ES-I3 (cell line): ENCODE results near the gene KDM2B.

Experiments used
- H3K36me3 ChIP-seq: 2 replicates; pipeline ENCODE4 v1.6.1; 2013; ENCODE audit warnings: mild to moderate bottlenecking, low read length, control low read depth, moderate library complexity; ENCODE audit not compliant: insufficient read depth
- H3K4me1 ChIP-seq: 2 replicates; pipeline ENCODE4 v1.6.1; 2013; ENCODE audit warnings: mild to moderate bottlenecking, control low read depth, low read length; ENCODE audit not compliant: insufficient read depth
- H3K9ac ChIP-seq: 2 replicates; pipeline ENCODE4 v1.6.1; 2013; ENCODE audit warnings: low read depth, mild to moderate bottlenecking, low read length, moderate library complexity
- H3K9me3 ChIP-seq: 2 replicates; pipeline ENCODE4 v1.6.1; 2013; ENCODE audit warnings: mild to moderate bottlenecking, low read length, moderate library complexity; ENCODE audit not compliant: control insufficient read depth, insufficient read depth

The KDM2B gene

DNA sequence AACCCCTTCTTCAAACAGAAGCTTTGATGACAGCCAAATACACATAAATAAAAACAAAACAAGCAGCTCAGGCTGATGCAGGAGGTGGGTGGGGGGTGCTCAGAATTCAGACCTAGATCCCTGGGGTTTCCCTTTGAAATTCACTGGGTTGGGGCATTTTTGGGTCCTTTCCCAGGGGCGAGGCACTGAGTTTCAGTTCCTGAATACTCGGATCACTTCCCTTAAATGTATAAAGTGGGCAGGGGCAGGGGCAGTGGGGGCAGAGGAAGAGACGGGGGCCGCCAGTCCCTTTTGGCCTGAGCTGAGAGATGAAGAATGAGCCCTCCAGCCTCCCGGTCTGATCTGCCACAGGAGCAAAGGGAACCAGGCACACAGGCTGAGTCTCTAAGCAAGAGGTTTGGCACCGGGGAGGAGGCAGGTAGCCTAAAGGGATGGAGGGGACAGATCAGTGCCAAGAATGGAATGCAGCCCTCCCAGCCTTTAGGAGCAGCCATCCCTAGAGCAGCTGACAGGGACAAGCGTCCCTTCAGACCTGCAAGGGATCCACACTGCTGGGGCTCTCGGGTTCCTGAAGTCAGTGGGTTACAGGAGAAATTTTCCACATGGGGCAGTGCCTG is 20.3 kb downstream of the KDM2B start:
- Histone ChIP-seq H3K4me1 (peaks cover 5% of the 10 kb centered on the region; the same call in 1 of the 2 replicates), H3K36me3 (peaks cover 10% of the 10 kb centered on the region), H3K9me3 (no peaks in the 10 kb centered on the region), H3K9ac (no peak overlapping the region)

GRCh38 chr12:121558956-121559355 is 21.9 kb downstream of the KDM2B start:
- peaks cover 5% of the 10 kb centered on the region; the same call in 1 of the 2 replicates for H3K4me1 ChIP-seq
- H3K36me3 ChIP-seq, result peaks cover 10% of the 10 kb centered on the region
- H3K9ac ChIP-seq, result no peak overlapping the region

GRCh38 chr12:121550974-121551634 is 29.7 kb downstream of the KDM2B start:
- Histone ChIP-seq H3K4me1 (no peaks in the 10 kb centered on the region), H3K36me3 (peaks cover 13% of the 10 kb centered on the region), H3K9me3 (no peaks in the 10 kb centered on the region), H3K9ac (no peak overlapping the region)

More at GRCh38 chr12:121558956-121559355, 21.9 kb downstream of the KDM2B start:
- no peaks in the 10 kb centered on the region for H3K9me3 ChIP-seq

DNA sequence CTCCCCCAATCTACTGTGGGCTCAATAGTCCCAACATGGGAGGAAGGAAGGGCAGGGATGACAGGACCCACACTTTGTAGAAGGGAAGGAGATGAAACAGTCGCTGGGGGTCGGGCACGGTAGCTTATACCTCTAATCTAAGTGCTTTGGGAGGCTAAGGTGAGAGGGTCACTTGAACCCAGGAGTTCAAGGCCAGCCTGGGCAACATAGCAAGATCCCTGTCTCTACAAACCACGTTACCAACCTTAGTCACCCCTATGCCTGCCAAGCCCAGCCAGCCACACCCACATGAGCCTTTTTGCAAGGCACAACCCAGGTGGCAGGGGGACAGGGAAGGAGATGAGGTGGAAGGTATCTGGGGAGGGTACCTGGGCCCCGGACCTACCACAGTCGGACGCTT is 31.7 kb downstream of the KDM2B start:
- H3K9me3 ChIP-seq, result no peaks in the 10 kb centered on the region
- H3K36me3 ChIP-seq, result peaks cover 17% of the 10 kb centered on the region
- H3K9ac ChIP-seq, result no peak overlapping the region
- H3K4me1 ChIP-seq, result no peaks in the 10 kb centered on the region

- Histone ChIP-seq H3K9me3 (no peaks in the 10 kb centered on the region), H3K9ac (no peak overlapping the region), H3K4me1 (no peaks in the 10 kb centered on the region), H3K36me3 (peaks cover 11% of the 10 kb centered on the region)
Measured at GRCh38 chr12:121545480-121545879, 35.3 kb downstream of the KDM2B start.

- H3K36me3 ChIP-seq, result peaks cover 7% of the 10 kb centered on the region
- no peaks in the 10 kb centered on the region; the same call in 1 of the 2 replicates for H3K4me1 ChIP-seq
- no peak overlapping the region for H3K9ac ChIP-seq
Measured at GRCh38 chr12:121543786-121544185, 37.0 kb downstream of the KDM2B start.

DNA sequence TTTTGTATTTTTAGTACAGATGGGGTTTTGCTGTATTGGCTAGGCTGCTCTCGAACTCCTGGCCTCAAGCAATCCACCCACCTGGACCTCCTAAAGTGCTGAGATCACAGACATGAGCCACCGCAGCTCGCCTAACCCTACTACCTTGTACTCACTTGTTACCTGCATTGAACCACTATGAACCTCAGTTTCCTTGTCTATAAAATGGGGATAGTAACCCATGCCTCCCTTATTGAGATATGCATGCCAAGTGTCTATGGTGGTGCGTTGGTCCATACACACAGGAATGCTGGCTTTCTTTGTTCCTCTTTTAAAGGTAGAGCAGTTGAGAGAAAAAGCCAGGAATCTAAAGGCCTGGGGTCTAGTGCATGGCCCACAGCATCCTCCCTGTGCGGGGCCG is 40.9 kb downstream of the KDM2B start:
- Histone ChIP-seq H3K9ac (no peak overlapping the region), H3K9me3 (no peaks in the 10 kb centered on the region), H3K4me1 (peaks cover 13% of the 10 kb centered on the region), H3K36me3 (peaks cover 4% of the 10 kb centered on the region)

More at GRCh38 chr12:121543786-121544185, 37.0 kb downstream of the KDM2B start:
- no peaks in the 10 kb centered on the region for H3K9me3 ChIP-seq

DNA sequence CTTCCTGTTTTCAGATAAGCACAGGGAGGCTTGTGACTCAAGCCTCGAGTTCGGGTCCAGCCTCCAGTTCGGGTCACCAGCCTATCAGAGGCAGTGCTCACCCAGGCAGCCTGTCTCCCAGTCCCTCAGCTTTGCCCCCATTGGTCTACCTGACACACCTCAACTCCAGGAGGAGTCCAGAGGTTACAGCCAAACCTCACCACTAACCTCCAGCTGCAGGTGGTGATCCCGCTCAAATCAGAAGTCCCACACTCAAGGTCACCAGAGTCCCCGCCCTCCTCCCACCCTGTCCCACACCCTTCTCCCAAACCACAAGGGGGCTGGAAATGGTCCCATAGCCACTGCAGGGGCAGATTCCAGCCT is 42.1 kb downstream of the KDM2B start:
- peaks cover 5% of the 10 kb centered on the region for H3K36me3 ChIP-seq
- H3K9me3 ChIP-seq, result no peaks in the 10 kb centered on the region
- peaks cover 20% of the 10 kb centered on the region for H3K4me1 ChIP-seq
- no peak overlapping the region; the same call in 1 of the 2 replicates for H3K9ac ChIP-seq

- Histone ChIP-seq H3K36me3 (peaks cover 11% of the 10 kb centered on the region), H3K4me1 (peaks cover 20% of the 10 kb centered on the region), H3K9me3 (no peaks in the 10 kb centered on the region), H3K9ac (peak overlapping the region; percentile 60; the same call in 1 of the 2 replicates)
Measured at GRCh38 chr12:121537814-121538698, 42.8 kb downstream of the KDM2B start.

- Histone ChIP-seq H3K36me3 (peaks cover 17% of the 10 kb centered on the region), H3K4me1 (peaks cover 20% of the 10 kb centered on the region), H3K9ac (peak overlapping the region; percentile 60; the same call in 1 of the 2 replicates), H3K9me3 (no peaks in the 10 kb centered on the region)
Measured at GRCh38 chr12:121536899-121537813, 43.7 kb downstream of the KDM2B start.

DNA sequence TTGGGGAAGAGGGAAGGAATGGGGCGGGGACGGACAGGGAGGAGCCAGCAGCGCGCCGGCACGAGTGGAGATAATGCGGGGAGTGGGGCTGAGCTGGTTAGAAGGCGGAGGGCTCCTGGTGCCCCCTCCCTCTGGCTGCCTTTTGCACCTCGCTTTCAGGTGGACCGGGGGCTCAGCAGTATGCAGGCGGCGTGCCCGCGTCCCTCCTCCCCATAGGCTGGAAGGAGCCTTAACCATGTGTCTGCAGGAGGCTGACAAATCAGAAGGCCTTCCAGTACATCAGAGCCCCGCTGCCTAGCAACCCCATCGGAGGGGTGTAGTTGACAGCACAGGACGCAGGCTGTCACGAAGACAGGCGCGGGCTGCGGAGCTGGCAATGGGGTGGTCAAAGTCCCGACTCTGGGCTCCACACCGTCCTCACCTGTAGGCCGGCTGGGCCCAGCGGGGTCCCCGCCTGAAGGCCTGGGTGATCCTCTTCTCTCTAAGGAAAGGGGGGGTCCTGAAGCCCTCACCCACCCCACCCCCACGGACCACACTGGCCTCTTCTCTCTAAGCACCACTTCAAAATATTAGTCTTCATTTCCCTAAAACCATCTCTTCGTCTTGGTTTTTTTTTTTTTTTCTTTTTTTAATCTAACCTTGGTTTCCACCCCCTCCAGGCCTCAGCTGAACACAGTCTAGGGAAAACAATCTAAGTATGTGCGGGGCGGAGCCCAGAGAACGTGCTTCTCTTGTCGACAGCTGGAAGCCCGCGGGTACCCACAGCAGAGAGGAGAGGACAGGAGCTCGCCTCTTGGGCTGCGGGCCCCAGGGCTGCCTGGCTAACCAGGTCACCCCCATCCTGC is 44.5 kb downstream of the KDM2B start:
- Histone ChIP-seq H3K9ac (no peak overlapping the region; the same call in 1 of the 2 replicates), H3K4me1 (peaks cover 20% of the 10 kb centered on the region), H3K9me3 (no peaks in the 10 kb centered on the region), H3K36me3 (peaks cover 19% of the 10 kb centered on the region)

DNA sequence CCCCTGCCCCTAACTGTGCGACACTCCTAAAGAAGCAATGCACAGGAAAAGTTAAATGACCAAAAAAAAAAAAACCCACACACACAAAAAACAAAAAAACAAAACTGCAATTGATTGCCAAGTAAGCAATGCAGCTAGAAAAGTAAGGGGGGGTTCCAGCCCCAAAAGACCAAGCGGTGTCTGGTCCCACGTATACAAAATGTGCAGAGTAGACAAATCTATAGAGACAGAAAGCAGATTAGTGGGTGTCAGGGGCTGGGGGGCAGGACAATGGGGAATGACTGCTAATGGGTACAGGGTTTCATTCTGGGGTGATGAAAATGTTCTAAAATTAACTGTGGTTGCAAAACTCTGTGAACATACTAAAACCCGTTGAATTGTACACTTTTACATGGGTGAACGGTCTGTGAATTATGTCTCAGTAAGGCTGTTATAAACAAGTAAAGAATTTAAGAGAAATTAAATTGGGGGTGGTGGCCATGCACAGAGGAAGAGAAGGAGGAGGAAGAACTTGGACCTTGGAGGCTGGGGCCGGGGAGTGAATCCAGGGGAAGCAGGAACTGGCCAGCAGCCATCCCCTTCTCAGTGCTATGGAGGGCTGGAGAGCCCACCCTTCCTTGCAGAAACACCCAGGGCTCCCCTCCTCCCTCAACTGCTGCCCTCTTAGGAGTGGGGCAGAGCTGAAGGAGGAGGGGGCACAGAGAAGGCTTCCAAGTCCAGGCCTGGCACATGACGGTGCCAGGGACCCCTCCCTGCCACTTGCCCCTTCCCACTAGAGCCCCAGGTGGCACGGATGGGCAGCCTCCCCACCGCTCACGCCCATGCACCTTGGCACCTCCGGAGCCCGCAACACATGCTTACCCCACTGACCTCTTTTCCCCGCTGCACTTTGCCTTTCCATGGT is 45.4 kb downstream of the KDM2B start:
- Histone ChIP-seq H3K4me1 (peaks cover 29% of the 10 kb centered on the region), H3K9ac (no peak overlapping the region; the same call in 1 of the 2 replicates), H3K9me3 (no peaks in the 10 kb centered on the region), H3K36me3 (peaks cover 19% of the 10 kb centered on the region)
